Fibroblast of gingiva (primary cell): Measurements from ENCODE around the gene RAD52.

ENCODE experiments used
- DNase-seq: peaks from one replicate; pipeline ENCODE4 v3.0.0-alpha.2; 2011; ENCODE audit warnings: low read depth

Gene RAD52

DNA sequence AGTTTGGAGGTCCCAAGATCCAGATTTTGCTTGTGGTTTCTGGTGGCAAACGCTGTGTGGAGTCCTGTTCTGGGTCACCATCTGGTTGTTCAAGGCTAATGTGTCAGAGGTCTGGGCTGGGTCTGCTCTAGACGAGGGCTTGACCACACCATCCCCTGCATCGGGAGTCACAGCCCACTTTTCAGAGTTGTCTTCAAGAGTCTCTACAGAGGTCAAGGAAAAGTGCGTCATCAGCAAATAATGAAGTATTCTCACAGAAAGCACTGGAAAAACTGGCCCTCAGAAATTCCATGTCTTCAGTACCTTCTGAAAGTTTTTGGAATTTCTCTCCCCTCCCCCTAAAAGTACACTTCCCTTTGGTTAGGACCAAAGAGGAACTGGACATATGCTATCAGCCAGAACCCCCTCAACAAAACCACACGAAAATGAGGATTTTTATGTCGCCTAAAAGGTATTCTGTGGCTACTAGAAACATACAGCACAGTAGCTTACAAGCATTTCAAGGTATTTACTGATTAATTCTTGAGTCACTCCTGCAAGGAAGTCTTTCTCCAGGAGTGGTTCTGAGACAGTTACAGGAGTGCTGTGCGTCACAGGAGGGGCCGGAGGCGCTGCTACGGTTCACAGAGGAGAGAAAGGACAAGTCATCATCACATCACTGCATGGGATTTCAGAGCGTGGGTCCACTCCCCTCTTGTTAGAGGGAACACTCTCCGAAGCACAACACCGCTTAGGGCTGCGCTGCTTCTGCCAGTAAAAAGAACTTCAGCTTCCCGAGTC is 35.4 kb downstream of the RAD52 start:
- DNase-seq = no peak

DNA sequence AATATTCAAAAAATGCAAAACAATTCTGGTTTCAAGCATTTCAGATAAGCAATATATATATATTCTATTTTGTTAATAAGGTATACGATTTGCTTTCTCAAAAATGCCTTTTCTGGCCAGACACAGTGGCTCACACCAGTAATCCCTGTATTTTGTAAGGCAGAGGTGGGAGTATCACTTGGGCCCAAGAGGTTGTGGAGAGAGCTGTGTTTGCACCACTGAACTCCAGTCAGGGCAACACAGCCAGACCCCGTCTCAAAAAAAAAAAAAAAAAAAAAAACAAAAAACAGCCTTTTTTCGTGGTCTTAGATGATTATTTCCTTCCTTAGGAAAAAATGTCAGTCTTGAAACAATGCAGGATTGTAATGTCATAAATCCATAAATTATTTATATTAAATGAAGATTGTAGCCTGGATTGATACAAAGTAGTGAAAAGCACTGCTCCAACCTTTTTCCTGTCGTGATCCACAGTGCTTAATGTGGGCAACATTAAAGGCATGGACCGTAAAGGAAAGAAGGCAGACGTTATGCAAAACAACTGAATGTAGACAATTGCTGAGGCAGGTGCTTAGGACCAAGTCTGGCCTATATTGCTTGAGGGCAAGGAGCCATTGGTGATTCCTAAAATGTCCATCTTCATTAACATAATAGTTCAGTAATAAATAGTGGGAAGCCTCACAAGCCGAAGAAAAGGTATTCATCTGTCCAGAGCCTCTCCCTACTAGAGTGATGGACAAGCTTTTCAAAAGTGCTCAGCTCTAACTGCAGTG is 36.8 kb downstream of the RAD52 start:
- DNase-seq = no peak

DNA sequence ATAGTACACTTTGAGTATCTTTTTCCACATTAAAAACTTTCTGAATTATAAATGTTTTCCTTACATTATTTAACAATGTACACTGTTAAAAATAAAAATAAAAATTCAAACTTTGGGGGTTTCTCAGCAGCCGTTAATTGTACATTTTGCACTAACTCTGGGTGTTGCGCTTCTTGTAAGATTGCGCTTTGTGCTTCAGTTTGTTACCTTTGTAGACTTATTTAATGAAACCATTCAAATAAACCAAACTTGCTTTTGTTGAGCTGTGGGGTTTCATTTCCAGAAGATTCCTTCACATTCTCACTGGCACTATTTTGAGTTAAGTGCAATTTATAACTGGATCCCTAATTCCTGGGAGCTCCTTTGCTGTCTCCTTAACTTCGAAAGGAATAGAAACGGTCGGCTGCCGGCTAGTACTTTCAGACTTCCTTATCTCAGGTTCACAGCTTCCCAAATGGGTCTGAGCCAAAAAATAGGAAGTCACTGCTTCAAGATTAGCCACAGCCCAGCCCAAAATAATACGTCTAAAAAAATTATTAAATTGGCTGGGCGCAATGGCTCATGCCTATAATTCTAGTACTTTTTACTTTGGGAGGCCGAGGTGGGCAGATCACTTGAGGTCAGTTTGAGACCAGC is 38.2 kb downstream of the RAD52 start:
- DNase-seq = no peak

DNA sequence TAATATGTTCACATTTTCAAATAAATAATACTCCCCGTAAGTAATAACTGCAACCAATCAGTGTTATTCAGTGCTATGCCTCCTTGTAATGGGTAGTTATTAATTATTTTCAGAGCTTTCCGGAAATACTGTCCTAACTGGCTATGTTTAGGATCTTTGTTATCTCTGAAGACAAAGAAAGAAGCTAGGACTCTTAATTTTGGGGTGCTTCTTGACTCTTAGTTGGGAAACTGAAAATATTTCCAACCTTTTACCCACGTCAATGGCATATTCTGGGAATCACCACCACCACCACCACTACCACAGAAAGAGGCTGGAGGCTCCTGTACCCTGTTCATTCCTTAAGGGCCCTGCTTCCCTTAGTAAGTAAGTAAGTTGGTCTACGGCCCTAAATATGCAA is 39.1 kb downstream of the RAD52 start:
- no peak for DNase-seq

DNA sequence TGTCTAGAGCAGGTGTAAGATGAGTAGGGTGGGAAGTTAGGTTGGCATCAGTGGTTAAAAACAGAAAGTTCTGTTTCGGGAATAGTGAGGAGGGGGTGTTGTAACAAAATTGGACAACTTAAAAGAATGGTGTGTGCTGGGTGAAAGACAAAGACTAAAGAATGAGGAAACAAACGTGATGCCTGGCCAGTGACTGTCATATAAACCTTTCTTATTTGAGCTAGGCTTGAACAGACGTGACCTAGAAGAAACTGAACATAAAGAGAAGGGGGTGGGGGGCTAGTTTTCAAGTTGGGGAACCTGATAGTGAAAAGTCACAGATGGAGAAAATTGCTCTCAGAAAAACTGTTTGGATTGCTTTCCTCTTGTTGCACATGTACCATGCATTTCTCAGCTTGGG is 39.6 kb downstream of the RAD52 start:
- DNase-seq = no peak

DNA sequence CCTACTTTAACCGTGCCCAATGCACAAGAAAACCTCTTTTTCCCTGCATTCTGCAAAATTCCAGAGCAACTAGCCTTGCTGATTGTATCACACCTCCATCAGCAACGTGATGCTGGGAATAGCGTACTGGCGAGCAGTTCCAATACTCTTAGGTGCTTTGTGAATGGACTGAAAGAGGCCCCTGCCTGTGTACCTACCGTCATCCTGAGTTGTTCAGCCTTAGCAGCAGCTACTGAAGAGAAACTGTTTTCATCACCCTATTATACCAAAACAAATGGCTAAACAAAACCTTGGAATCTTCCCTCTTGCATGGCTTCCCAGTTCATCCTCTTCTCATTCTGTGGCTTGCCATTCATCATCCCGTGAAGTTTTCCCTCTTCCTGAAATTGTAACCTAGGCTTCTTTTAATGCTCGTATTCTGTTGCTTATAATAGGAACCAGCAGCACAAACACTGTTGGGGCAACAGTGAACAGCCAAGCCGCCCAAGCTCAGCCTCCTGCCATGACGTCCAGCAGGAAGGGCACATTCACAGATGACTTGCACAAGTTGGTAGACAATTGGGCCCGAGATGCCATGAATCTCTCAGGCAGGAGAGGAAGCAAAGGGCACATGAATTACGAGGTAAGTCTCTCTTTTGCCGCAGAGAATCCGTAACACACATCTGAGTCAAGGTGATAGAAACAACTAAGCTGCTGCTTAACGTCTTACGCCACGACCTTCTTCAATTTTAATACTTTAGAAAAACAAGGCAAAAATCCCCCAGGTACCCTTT is 41.9 kb downstream of the RAD52 start:
- DNase-seq = no peak

DNA sequence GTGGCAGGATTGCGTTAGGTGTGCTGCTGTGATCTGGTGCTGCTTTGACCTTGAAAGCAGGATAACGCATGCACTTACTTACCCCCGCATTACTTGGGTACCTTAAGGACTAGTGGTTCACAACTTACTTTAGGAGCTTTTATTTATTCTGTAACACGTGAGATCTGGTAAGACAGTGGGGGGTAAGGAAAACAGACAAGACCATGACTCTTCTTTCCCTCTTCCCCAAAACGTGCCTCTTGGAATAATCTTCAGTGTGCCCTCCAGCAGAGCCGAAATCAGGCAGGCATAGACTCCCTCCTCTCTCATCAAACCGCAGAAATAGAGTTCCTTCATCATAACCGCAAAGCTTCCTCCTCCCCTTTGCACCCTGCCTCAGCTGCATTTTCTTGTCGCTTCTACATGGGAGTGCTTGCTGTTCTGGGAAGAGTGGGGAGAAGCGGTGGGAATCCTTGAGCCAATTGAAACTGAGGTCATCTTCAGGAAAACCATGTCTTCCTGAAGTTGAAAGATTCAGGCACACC is 43.4 kb downstream of the RAD52 start:
- DNase-seq = no peak

DNA sequence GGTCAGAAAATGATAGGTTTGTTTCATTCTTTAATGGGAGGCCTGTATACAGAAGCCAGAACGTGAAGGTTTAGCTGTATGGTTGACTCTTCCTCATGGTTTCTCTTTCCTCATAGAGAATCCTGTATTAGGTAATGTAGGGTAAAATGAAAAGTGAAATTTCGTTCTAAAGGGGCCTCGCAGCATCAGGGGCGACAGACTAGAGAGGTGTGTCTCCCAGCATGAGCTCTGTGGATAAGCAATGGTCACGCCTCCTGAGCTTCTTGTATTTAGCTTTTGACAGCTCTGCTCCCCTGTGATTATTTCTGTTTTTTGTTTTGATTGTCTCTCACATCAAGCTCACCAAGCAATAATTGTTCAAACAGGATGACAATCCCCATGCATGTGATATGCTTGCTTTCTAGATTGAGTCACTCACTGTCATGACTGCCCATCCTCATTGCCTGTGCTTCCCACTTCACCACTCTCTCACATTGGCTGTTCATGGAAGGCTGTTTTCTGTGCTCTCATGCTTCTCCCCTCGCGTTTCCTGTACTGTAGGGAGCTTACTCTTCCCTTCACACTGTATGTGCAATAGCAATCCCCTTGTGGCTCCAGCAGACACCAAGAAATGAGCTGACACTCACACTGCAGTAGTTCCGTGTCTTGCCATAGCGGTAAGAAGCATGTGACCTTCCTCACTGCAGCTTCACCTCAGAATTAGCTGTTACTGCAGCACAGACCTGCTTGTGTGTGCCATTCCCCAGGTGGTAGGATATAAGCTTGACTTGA is 44.0 kb downstream of the RAD52 start:
- no peak for DNase-seq

DNA sequence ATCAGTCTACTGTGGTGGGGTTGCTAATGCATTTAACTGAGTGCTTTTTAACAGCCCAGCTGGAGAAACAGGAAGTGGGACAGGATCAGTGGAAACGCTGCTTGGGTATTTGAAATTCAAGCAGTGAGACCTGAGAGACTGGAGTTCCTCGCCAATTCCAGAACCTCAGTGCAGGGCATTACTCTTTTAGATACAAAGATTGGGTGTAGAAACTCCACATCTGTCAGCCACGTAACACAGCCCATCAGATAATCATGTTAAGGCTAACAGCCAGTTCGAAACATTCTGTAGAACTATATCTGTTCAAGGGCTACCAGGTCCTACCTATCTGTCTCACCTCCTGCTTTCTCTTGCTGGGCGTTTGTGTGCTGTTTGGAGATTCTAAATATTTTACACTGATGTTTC is 45.5 kb downstream of the RAD52 start:
- no peak for DNase-seq

DNA sequence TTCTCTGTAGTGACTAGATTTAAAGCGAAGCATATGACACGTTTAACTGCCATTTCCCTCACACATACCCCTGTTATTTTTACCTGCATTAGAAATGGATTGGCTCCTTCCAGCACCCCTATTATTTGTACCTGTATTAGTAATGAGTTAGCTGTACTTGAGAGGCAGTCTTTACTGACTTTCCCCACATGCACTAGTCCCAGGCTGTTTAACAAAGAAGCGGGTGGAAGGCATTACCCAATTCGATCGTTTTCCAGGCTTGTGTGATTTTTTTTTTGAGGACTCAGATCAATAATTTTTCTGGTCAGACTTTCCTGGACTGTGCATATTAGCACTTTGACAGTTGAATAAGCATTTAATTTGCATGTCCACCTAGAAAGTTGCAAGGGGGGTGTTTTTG is 46.4 kb downstream of the RAD52 start:
- DNase-seq = no peak

DNA sequence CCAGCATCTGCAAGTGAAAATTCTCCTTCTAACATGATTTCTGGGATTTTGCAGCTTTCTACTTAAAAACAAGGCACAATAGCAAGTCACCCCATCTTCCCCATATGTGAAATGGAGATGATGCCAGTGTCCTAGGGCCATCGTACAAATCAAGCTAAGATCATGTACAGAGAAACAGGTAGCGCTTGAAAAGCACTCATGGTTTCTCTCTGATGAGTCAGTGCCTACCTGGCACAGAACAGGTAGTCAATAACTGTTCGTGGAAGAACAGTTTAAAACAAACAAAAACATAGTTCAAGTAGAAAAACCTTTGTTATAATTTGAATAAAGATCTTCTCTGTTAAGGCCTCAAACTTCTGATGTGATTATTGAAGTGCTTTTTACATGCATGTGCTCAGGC is 46.9 kb downstream of the RAD52 start:
- DNase-seq = no peak

DNA sequence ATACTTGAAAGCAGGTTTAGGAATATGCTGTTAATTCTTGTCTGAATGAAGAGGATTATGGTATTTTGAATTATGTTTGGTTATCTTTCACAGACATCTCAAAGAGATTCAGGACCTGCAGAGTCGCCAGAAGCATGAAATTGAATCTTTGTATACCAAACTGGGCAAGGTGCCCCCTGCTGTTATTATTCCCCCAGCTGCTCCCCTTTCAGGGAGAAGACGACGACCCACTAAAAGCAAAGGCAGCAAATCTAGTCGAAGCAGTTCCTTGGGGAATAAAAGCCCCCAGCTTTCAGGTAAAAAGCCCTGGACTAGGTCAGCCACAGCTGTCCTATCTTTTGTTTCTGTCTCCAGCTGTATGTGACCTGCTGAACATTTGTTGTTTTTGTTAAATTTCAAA is 52.1 kb downstream of the RAD52 start:
- DNase-seq = no peak

DNA sequence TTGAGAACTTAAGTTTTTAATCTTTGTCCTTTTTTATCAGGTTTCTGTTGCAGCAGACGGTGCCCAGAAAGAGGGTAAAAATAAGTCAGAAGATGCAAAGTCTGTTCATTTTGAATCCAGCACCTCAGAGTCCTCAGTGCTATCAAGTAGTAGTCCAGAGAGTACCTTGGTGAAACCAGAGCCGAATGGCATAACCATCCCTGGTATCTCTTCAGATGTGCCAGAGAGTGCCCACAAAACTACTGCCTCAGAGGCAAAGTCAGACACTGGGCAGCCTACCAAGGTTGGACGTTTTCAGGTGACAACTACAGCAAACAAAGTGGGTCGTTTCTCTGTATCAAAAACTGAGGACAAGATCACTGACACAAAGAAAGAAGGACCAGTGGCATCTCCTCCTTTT is 53.5 kb downstream of the RAD52 start:
- no peak for DNase-seq

DNA sequence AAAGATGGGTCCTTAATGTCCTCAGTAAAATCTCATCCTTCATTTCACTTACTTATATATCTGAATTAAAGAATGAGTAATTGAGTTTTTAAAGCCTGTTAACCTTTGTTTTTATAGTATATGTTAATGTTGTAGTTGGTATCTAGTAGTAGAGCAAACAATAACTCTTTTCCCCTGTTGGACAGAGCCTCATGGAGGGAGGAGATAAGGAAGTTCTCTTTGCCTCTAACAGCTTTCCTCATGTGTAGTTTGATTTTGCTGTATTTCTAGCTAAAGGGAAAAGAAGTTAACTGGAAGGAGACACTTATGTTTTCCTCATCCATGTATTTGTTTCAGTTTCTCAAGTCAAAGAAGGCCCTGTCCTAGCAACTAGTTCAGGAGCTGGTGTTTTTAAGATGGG is 55.3 kb downstream of the RAD52 start:
- DNase-seq = no peak

DNA sequence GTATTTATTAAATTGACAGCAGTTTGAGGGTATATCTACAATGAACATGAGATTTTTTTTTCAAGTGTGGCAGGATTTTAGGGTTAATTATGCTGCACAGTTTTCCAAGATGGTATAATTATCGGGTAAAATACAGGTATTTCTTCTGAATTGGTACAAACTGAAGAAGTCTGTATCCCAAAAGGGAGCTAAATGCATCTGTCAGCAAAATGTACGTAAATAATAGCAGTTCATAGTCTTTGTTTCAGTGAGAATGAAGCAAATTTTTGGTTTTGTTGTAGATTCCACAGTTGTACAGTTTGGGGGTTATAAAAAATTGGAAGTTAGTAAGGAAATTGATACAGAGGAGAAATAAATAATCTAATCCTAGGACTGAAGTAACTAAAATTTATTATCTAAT is 63.3 kb downstream of the RAD52 start:
- no peak for DNase-seq

DNA sequence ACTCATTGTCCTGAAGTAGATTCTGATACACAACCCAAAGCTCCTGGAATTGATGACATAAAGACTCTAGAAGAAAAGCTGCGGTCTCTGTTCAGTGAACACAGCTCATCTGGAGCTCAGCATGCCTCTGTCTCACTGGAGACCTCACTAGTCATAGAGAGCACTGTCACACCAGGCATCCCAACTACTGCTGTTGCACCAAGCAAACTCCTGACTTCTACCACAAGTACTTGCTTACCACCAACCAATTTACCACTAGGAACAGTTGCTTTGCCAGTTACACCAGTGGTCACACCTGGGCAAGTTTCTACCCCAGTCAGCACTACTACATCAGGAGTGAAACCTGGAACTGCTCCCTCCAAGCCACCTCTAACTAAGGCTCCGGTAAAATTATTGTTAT is 63.8 kb downstream of the RAD52 start:
- DNase-seq = no peak

DNA sequence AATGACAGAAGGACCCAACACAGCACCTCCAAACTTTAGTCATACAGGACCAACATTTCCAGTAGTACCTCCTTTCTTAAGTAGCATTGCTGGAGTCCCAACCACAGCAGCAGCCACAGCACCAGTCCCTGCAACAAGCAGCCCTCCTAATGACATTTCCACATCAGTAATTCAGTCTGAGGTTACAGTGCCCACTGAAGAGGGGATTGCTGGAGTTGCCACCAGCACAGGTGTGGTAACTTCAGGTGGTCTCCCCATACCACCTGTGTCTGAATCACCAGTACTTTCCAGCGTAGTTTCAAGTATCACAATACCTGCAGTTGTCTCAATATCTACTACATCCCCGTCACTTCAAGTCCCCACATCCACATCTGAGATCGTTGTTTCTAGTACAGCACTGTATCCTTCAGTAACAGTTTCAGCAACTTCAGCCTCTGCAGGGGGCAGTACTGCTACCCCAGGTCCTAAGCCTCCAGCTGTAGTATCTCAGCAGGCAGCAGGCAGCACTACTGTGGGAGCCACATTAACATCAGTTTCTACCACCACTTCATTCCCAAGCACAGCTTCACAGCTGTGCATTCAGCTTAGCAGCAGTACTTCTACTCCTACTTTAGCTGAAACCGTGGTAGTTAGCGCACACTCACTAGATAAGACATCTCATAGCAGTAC is 64.6 kb downstream of the RAD52 start:
- no peak for DNase-seq

DNA sequence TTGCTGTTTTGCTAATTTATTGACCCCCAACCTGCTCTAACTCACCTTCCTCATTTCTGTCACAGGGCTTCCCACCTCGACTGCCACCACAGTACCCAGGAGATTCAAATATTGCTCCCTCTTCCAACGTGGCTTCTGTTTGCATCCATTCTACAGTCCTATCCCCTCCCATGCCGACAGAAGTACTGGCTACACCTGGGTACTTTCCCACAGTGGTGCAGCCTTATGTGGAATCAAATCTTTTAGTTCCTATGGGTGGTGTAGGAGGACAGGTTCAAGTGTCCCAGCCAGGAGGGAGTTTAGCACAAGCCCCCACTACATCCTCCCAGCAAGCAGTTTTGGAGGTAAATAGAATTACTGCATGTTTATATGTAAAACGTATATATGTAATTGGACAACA is 68.8 kb downstream of the RAD52 start:
- no peak for DNase-seq

DNA sequence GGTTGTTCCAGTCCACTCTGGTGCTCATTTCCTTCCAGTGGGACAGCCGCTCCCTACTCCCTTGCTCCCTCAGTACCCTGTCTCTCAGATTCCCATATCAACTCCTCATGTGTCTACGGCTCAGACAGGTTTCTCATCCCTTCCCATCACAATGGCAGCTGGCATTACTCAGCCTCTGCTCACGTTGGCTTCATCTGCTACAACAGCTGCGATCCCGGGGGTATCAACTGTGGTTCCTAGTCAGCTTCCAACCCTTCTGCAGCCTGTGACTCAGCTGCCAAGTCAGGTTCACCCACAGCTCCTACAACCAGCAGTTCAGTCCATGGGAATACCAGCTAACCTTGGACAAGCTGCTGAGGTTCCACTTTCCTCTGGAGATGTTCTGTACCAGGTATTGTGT is 69.9 kb downstream of the RAD52 start:
- no peak for DNase-seq

DNA sequence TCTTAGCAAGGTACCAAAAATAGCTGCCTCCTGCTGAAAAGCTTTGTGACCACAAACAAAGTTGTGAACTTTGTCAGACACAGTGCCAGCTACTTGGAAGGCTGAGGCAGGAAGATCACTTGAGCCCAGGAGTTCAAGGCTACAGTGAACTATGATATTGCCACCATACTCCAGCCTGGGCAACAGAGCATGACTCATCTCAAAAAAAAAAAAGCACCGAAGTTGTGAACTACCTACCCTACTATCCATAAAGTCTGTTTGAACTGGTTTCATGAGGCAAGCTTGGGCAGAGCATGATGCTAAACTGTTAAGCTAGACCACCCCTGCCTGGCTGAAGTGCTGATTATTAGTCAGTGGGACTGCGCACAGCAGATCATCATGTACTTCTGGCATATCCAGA is 75.5 kb downstream of the RAD52 start:
- DNase-seq = no peak

DNA sequence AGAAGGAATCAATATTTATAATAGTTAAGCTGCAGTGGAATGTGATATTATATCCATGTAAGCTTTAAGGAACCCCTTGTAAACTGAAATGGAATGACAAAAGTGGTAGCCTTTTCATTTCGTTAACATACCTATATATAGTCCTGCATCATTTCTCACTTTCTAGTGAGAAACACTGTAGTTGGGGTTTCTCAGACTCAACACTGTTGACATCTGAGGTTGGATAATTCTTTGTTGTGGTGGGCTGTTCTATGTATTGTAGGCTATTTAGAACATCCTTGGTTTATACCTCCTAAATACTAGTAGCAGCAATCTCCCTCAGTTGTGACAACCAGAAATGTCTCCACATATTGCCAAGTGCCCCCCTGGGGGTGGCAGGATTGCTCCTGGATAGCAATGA is 79.1 kb downstream of the RAD52 start:
- no peak for DNase-seq
